HG02642 (cell line): ENCODE results near the gene VEPH1.

ENCODE experiments used
- ATAC-seq: cut with Tn5 transposase; IDR thresholded peaks from one replicate; pipeline ENCODE4 v1.9.1; 2021; ENCODE audit warnings: mild to moderate bottlenecking; ENCODE audit not compliant: unreplicated experiment, poor library complexity

The VEPH1 gene

GRCh38 chr3:157313186-157313585, 190.0 kb downstream of the VEPH1 start:
- no peak for ATAC-seq

DNA sequence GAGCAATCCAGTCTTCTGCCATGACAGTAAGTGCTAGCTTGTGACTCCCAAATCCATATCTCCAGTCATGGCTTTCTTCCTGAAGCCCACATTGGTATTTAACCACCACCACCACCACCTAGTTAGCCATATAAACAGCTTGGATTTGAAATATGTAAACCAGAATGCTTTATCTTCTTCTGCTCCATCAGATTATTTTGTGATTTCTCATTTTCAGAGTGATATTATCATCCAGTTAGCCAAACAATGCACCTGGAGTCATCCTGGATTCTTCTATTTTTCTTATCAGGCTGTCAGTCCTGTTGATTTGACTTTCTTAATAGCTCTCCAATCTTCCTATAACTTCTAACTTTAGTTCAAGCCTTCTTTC, 190.9 kb downstream of the VEPH1 start:
- no peak for ATAC-seq

DNA sequence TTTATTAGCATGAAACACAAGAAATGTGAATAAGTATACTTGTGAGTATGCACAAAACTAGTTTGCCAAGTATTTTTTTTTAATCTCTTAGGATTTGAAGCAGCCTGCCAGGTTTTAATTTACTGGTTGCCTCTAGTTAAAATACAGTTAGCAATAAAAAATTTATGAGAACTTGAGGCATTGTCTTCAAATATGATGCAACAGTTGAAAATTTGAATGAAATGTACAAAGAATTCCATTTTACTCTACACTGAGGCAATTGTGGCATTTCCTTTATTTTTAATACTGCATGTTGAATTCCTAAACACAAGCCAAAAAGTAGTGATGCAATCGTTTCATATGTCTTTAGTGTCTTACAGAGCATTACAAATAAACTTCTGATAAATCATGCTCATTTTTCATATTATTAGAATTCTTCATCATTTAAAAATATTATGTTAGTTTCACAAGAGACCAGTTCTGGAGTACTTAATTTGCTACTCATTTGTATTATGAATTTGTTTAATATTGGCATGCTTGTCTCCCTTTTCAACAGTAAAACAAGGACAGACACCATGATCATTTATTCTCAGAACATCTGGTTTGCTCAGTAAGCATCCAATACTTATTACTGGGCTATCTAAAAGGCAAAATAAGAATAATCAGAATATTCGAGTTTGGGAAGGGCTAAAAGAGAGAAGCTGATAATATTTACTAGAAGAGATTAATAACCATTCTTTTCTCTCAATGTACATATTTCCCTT, 191.4 kb downstream of the VEPH1 start:
- no peak for ATAC-seq

DNA sequence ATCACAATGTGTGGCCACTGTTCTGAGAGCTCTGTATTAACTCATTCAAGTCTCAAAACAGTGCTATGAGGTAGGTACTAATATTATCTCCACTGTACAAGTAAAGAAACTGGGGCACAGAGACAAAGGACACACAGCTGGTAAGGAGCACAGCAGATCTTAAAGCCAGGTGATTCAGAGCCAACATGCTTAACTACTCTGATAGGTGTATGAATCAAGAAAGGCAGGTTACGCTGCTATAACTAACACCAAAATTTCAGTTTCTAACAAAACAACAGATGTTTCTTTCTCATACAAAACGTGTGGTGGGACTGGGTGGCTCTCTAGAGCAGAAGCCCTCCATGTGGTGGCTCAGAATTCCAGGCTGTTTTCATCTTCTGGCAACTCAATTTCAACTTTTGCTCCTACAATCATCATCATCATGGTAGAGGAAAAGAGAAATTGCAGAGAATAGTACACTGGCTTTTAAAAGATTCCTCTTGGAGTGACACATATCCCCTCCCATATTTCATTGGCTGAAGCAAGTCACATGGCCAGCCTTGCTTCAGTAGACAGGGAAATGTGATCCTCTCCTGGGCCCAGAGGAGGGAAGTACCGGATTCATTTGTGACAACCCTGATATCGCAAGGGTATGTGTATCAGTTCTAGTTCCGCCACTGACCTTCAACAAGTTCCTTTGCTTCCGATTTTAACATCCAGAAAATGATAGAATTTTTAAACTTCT, 192.7 kb downstream of the VEPH1 start:
- peak; percentile 74 for ATAC-seq

GRCh38 chr3:157306502-157306901, 196.7 kb downstream of the VEPH1 start:
- ATAC-seq, result no peak

DNA sequence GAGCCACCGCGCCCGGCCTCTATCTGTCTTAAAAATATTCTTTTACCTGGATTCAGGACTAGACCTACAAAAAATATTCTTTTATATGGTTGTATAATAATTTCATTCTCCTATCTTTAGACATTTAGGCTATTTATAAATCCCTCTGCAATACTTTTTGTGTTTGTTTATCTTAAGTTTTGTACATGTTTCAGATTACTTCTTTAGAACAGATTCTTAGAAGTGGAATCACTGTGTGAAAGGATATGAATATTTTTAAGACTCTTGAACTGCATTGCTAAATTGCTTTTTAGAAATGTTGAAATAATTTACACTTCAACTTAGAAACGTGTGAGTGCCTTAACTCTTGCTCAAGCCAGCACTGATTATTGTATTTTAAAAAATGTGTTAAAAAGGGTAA, 197.8 kb downstream of the VEPH1 start:
- ATAC-seq, result no peak

- no peak for ATAC-seq
Observed at GRCh38 chr3:157301755-157302154, 201.5 kb downstream of the VEPH1 start.

DNA sequence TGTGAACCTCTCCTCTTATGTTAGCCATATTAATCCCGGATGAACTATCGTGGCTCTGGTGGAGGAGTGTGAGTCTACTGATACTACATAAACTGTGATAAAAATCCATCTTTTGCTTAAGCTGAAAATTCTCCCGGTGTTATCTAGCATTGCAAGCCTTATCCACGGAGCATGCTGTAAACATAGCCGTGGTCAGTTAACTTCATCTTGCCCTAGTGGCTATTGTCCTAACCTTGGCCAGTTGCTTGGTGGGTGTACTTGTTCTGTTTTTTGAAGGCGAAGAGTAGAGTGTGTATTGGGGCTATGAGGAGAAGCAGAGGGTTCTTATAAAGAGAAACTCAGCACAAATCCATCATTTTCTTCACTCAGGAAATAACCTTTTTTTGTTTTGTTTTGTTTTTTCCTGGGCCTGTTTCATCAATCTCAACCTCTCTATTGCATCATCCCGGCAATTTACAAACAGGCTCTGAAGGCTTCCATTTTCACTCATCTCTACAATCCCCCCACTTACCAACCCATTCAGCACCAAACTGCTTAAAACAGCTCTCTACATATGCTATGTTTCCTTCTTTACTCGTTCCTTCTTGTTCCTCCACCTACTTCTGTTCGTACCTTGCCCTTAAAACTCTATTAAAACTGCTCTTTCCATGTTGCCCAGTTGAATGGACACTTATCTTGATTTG, 202.1 kb downstream of the VEPH1 start:
- ATAC-seq, result no peak

- ATAC-seq, result no peak
Observed at GRCh38 chr3:157300094-157300493, 203.1 kb downstream of the VEPH1 start.

DNA sequence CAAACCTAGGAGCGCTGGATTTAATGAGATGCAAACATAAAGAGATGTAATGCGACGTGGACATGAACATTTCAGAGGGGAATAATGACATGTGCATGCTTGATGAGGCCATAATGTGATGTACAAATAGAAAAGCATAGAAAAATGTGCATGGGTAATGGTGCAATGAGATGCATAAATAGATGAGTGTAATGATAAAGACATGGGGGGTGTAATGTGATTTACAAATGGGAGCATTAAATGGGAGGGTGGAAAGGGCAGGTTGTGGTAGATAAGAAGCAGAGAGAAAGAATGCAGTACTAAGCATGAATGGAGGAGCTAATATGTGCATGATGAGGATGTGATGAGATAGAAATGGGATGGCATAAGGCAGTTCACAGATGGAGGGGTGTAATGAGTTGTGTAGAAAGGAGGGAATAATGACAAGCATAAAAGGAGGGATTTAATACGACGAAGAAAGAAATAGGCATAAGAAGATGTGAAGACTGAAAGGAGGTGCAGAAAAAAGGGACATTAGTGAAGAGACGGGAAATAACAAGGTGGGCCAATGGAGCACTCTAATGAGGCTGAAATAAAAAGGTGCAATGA, 205.8 kb downstream of the VEPH1 start:
- ATAC-seq, result no peak

DNA sequence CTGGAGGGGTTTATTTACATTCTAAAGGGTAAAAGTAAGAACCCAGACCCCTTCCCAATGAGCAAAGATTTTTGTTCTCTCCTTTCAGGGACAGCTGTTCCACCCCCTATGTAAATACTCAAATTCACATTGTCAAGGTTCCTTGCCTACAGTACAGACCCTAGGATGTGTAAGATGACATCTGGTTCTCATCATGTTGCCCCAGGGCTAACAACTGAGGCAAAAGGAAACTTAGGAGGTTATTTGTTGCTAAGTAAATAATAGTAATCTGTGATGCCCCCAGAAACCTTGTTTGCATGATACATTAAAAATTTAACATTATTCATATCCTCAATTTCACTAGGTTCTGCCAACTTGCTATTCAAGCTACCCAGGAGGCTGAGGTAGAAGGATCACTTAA, 208.3 kb downstream of the VEPH1 start:
- ATAC-seq, result no peak

- no peak for ATAC-seq
Observed at GRCh38 chr3:157294491-157294890, 208.7 kb downstream of the VEPH1 start.

GRCh38 chr3:157290766-157291165, 212.4 kb downstream of the VEPH1 start:
- ATAC-seq, result no peak

GRCh38 chr3:157285966-157286365, 217.2 kb downstream of the VEPH1 start:
- ATAC-seq, result no peak

- no peak for ATAC-seq
Observed at GRCh38 chr3:157285141-157285540, 218.1 kb downstream of the VEPH1 start.

DNA sequence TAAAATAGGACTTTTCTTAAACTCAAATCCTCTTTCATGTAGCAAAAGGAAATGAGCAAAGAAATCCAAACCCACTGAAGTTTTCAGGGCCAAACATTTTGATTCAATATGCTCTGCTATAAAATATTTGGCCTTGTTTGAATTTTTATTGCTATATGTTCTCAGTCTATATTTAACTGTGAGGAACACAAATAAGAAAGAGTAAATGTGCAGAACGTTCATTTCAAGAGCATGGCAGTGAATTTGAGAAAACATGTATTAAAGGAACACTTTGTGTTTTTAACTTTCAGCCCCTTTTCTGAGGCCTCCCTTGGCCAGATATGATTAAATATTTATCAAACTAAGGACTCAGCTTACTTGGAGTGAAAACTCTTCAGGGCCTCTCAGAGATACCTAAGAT, 218.5 kb downstream of the VEPH1 start:
- no peak for ATAC-seq

- no peak for ATAC-seq
Observed at GRCh38 chr3:157282261-157283191, 220.7 kb downstream of the VEPH1 start.

GRCh38 chr3:157280786-157281185, 222.4 kb downstream of the VEPH1 start:
- ATAC-seq, result no peak

GRCh38 chr3:157280354-157280753, 222.9 kb downstream of the VEPH1 start:
- no peak for ATAC-seq

- ATAC-seq, result no peak
Observed at GRCh38 chr3:157279237-157279636, 224.0 kb downstream of the VEPH1 start.
